ENCODE data around the gene RUFY2.
"Not testable (repeated sequence)": the region's sequence is repeated elsewhere in the genome, so short reads cannot be mapped to it uniquely, and the experiment has no call there.

The RUFY2 gene

GRCh38 chr10:68406815-68407548 is at the start of gene RUFY2:
Gene RUFY2 (minus strand): TSS chr10:68407277. CDS start chr10:68407189, 88 bp downstream.
- DNase-seq (ENCODE audit: low spot score): peak; percentile 84
- Histone ChIP-seq H3K27ac (peak within 1 kb of the TSS; percentile 97), H3K4me3 (peak within 1 kb of the TSS; percentile 79)
- peak; percentile 83 for TF ChIP-seq CTCF (IDR thresholded peaks at IDR 0.05)

GRCh38 chr10:68449698-68450097 is 42.6 kb upstream of the RUFY2 start:
- DNase-seq (ENCODE audit: low spot score); H3K4me3 ChIP-seq; H3K27ac ChIP-seq: not testable (repeated sequence)

- no peak for TF ChIP-seq CTCF (IDR thresholded peaks at IDR 0.05)
- no peak overlapping the region for H3K4me3 ChIP-seq
These were observed 39.1 kb upstream of the RUFY2 start for GRCh38 chr10:68446179-68446578.

GRCh38 chr10:68442971-68443370 is 35.9 kb upstream of the RUFY2 start:
- H3K27ac ChIP-seq: no peak overlapping the region
- no peak for DNase-seq (ENCODE audit: low spot score)
- no peak overlapping the region for H3K4me3 ChIP-seq
- no peak for TF ChIP-seq CTCF (IDR thresholded peaks at IDR 0.05)

More at GRCh38 chr10:68446179-68446578, 39.1 kb upstream of the RUFY2 start:
- DNase-seq (ENCODE audit: low spot score): no peak
- no peak overlapping the region for H3K27ac ChIP-seq

GRCh38 chr10:68440898-68441297 is 33.8 kb upstream of the RUFY2 start:
- no peak overlapping the region for H3K4me3 ChIP-seq
- TF ChIP-seq CTCF (IDR thresholded peaks at IDR 0.05): no peak
- no peak for DNase-seq (ENCODE audit: low spot score)
- H3K27ac ChIP-seq: no peak overlapping the region

GRCh38 chr10:68435803-68436202 is 28.7 kb upstream of the RUFY2 start:
- Histone ChIP-seq H3K4me3 (no peak overlapping the region), H3K27ac (no peak overlapping the region)
- TF ChIP-seq CTCF (IDR thresholded peaks at IDR 0.05): no peak
- no peak for DNase-seq (ENCODE audit: low spot score)

- no peak overlapping the region for H3K27ac ChIP-seq
- no peak overlapping the region for H3K4me3 ChIP-seq
- DNase-seq (ENCODE audit: low spot score): no peak
- no peak for TF ChIP-seq CTCF (IDR thresholded peaks at IDR 0.05)
These were observed 27.6 kb upstream of the RUFY2 start for GRCh38 chr10:68434657-68435056.

Data from coronary artery (tissue), 2 donors.